MCF 10A (cell line): ENCODE measurements around the gene PSTPIP2. TPM values are rescaled to one million over a fixed set of nuclear protein-coding genes. Genes with fewer than 3 reads are reported as not detected.

Source experiments
- BruUV-seq: library from RNA; stranded (reverse); fragments of 400-500 nt; replicated peaks from 2 replicates; lab custom pipeline; 2021; lab: Mats Ljungman, UMichigan
- CTCF ChIA-PET: fragments of 300-600 bp; sonication (Branson Sonifier 250); formaldehyde crosslinking; extraction: SDS; loops from one replicate; lab custom pipeline; 2021; ENCODE audit warnings: antibody characterized with exemption, inconsistent platforms; lab: Yijun Ruan, JAX
- POLR2A ChIA-PET: fragments of 300-600, 350-650 bp; sonication (Branson Sonifier 250); formaldehyde crosslinking; extraction: SDS; loops from one replicate; lab custom pipeline; 2020; ENCODE audit warnings: antibody characterized with exemption, inconsistent platforms; lab: Yijun Ruan, JAX
- DNase-seq: peaks from one replicate; pipeline ENCODE4 v3.0.0-alpha.2; 2018; ENCODE audit not compliant: unreplicated experiment
- H3K27ac Mint-ChIP-seq: one replicate; pipeline ENCODE4 v1.8.0; 2022; ENCODE audit warnings: mild to moderate bottlenecking, low read depth, mixed read lengths; ENCODE audit not compliant: unreplicated experiment
- H3K27me3 Mint-ChIP-seq: one replicate; pipeline ENCODE4 v1.8.0; 2022; ENCODE audit warnings: mixed read lengths; ENCODE audit not compliant: insufficient read depth, unreplicated experiment
- H3K36me3 Mint-ChIP-seq: one replicate; pipeline ENCODE4 v1.8.0; 2022; ENCODE audit warnings: mild to moderate bottlenecking, moderate library complexity, mixed read lengths; ENCODE audit not compliant: insufficient read depth, unreplicated experiment
- H3K4me1 Mint-ChIP-seq: one replicate; pipeline ENCODE4 v1.8.0; 2022; ENCODE audit warnings: mixed read lengths; ENCODE audit not compliant: insufficient read depth, unreplicated experiment
- H3K4me3 Mint-ChIP-seq: one replicate; pipeline ENCODE4 v1.8.0; 2022; ENCODE audit warnings: mild to moderate bottlenecking, moderate library complexity, mixed read lengths; ENCODE audit not compliant: unreplicated experiment
- H3K9me3 Mint-ChIP-seq: one replicate; pipeline ENCODE4 v1.8.0; 2022; ENCODE audit warnings: mixed read lengths; ENCODE audit not compliant: unreplicated experiment
- CTCF ChIP-seq: fragments of 200-600 bp; IDR thresholded peaks from one replicate; pipeline ENCODE4 v1.8.0; 2022; ENCODE audit warnings: antibody characterized with exemption, mild to moderate bottlenecking; ENCODE audit not compliant: unreplicated experiment
- intact Hi-C: fragments of 100-400 bp; cut with micrococcal nuclease; formaldehyde crosslinking; loops from 2 replicates; pipeline ENCODE4 v1.14.1; 2022
- total RNA-seq: library from RNA; stranded (reverse); gene quantifications from 2 replicates; pipeline ENCODE4 v1.2.3, GENCODE V29; 2022

Gene PSTPIP2
- total RNA-seq, 1 experiment from 2014 or later = 27.9 TPM

- CTCF ChIA-PET = interaction anchor here (0.6 to 4.0 kb wide), 4 partner anchors 11 to 128 kb away, joined by 3 to 14 read pairs (median 3); no protein-coding TSS in a partner anchor
- intact Hi-C loops = no loop called here
- Mint-ChIP-seq H3K4me3 (no peak overlapping the region), H3K36me3 (peaks cover 45% of the 10 kb centered on the region), H3K27me3 (no peaks in the 10 kb centered on the region), H3K9me3 (no peaks in the 10 kb centered on the region), H3K27ac (no peak overlapping the region), H3K4me1 (no peaks in the 10 kb centered on the region)
- no peak for TF ChIP-seq CTCF
- POLR2A ChIA-PET = no interaction called here
- DNase-seq = no peak
- BruUV-seq = no TSS peak
Measured at GRCh38 chr18:46009125-46009840, 62.8 kb downstream of the PSTPIP2 start.

GRCh38 chr18:46008531-46008930 lies 63.5 kb downstream of the PSTPIP2 start:
- no peaks in the 10 kb centered on the region for H3K4me1 Mint-ChIP-seq
- intact Hi-C loops = no loop called here
- CTCF ChIA-PET = interaction anchor here (4.0 kb wide), 1 partner anchor 65 kb away, joined by 14 read pairs; no protein-coding TSS in a partner anchor

GRCh38 chr18:46007165-46007564 lies 64.9 kb downstream of the PSTPIP2 start:
- peaks cover 8% of the 10 kb centered on the region for H3K9me3 Mint-ChIP-seq
- intact Hi-C loops = no loop called here
- H3K4me3 Mint-ChIP-seq = no peak overlapping the region
- no TSS peak for BruUV-seq
- POLR2A ChIA-PET = interaction anchor here (0.7 kb wide), 1 partner anchor 11 kb away, joined by 4 read pairs; no protein-coding TSS in a partner anchor
- DNase-seq = no peak
- CTCF ChIA-PET = interaction anchor here (0.7 to 4.0 kb wide), 3 partner anchors 34 to 399 kb away, joined by 3 to 14 read pairs (median 5); no protein-coding TSS in a partner anchor
- no peak for TF ChIP-seq CTCF
- H3K4me1 Mint-ChIP-seq = no peaks in the 10 kb centered on the region
- H3K27ac Mint-ChIP-seq = no peak overlapping the region
- H3K36me3 Mint-ChIP-seq = peaks cover 44% of the 10 kb centered on the region
- H3K27me3 Mint-ChIP-seq = no peaks in the 10 kb centered on the region

More at GRCh38 chr18:46008531-46008930, 63.5 kb downstream of the PSTPIP2 start:
- TF ChIP-seq CTCF = no peak
- POLR2A ChIA-PET = no interaction called here
- no TSS peak for BruUV-seq
- Mint-ChIP-seq H3K4me3 (no peak overlapping the region), H3K36me3 (peaks cover 49% of the 10 kb centered on the region), H3K27ac (no peak overlapping the region), H3K9me3 (no peaks in the 10 kb centered on the region), H3K27me3 (no peaks in the 10 kb centered on the region)
- no peak for DNase-seq

- CTCF ChIA-PET = no interaction called here
Measured at GRCh38 chr18:46002934-46003333, 69.1 kb downstream of the PSTPIP2 start.

More at GRCh38 chr18:46002934-46003333, 69.1 kb downstream of the PSTPIP2 start:
- H3K9me3 Mint-ChIP-seq = peaks cover 11% of the 10 kb centered on the region
- intact Hi-C loops = no loop called here
- no peaks in the 10 kb centered on the region for H3K4me1 Mint-ChIP-seq
- no TSS peak for BruUV-seq
- no peak for TF ChIP-seq CTCF
- POLR2A ChIA-PET = interaction anchor here (0.7 to 1.2 kb wide), 2 partner anchors 11 to 69 kb away, joined by 4 read pairs; partner anchors contain the start of gene PSTPIP2
- H3K27ac Mint-ChIP-seq = no peak overlapping the region
- peaks cover 18% of the 10 kb centered on the region for H3K36me3 Mint-ChIP-seq
- no peaks in the 10 kb centered on the region for H3K27me3 Mint-ChIP-seq
- no peak overlapping the region for H3K4me3 Mint-ChIP-seq
- DNase-seq = no peak
